Mucosa of gallbladder (tissue), 1 donor: ENCODE results near the gene KANSL3. TPM values are rescaled to one million over a fixed set of nuclear protein-coding genes. Genes with fewer than 3 reads are reported as not detected.

ENCODE experiments used
- DNase-seq: peaks from one replicate; pipeline ENCODE4 v3.0.0-alpha.2; 2020; ENCODE audit warnings: low spot score
- total RNA-seq: library from RNA; stranded (reverse); gene quantifications from one replicate; pipeline ENCODE4 v1.2.1, GENCODE V29; 2021
- donor health status: DM: no; HTN: no; CAD: no.

Gene KANSL3
- total RNA-seq, 1 donor from 2014 or later: 38.7 TPM

DNA sequence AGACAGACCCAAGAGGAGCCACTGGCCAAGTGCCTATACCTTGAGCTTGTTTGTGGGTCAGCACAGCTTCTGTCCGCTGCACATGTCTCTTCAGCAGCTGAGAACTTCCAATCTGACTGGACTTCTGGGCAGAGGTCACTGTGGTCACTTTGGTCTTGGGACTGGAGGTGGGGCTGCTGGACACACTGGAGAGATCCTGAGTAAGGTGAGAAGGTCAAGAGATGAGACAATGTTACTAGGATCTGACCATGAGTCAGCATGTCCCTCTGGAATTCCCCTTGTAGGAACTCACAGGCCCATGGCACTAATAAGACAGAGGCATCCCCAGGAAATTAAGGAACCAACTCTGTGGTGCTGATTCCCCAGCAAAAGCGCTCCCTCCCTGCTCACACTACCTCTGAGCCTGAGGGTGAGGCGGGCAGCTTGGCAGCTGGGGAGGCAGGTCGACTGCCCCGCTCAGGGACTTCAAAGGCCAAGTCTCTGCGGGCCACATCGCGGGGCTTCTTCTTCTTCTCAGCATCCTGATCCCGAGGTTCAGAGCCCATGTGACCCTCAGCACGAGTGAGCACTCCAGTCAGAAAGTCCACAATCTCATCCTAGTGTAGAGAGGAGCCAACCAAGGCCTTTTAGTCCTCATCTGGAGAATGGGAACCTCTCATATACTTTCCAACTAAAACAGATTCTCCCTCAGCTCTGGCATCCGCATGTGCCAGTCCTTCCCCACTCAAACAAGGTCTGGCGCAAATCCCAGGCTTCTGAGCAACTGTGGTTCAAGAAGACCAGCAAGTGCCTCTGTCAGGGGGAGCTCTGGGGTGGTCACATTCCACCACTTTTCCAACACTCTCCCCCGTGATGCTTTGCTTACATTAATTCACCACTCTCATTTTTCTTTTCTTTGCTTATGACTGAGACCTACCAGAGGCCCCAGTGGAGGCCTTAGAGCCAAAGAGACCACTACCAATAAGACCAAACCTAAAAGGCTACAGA is 29.4 kb downstream of the KANSL3 start:
- no peak for DNase-seq

DNA sequence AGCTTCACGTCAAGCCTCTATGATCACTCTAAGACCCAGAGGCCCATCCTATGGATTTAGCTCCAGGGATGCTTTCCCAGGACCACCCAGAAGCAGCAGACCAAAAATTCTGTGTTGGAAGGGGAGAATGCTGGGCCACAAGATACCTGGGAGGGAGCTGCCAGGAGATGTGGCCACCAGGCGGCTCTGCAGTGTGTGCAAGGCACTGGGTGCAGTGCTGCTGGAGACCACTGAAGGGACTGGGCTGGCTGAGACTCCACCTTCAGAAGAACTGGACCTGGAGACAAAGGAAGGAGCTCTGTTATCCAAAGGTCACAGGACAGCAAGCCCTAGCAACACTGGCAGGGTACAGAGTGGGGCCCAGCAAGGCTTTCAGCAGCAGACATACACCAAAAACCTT is 34.0 kb downstream of the KANSL3 start:
- no peak for DNase-seq

DNA sequence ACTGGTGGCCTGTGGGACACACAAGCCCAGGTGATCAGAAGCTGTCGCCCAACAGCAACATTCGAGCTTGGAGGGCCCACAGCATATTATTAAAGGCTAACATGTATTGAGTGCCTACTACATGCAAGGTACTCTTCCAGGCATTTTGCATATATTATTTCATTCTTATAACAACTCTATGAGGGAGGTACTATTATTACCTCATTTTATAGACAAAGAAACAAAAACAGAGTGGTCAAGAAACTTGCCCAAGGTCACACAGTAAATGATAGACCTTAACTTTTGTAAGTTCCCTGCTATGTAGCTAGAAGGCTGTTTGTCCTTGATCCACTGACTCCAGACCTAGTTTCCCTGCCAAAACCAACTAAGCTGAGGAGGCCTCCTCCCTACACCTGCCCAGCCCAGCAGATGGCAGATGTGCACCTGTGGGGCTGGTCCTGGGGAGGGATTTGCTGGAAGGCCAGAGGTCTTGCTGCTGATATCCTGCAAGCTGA is 35.7 kb downstream of the KANSL3 start:
- DNase-seq: no peak

DNA sequence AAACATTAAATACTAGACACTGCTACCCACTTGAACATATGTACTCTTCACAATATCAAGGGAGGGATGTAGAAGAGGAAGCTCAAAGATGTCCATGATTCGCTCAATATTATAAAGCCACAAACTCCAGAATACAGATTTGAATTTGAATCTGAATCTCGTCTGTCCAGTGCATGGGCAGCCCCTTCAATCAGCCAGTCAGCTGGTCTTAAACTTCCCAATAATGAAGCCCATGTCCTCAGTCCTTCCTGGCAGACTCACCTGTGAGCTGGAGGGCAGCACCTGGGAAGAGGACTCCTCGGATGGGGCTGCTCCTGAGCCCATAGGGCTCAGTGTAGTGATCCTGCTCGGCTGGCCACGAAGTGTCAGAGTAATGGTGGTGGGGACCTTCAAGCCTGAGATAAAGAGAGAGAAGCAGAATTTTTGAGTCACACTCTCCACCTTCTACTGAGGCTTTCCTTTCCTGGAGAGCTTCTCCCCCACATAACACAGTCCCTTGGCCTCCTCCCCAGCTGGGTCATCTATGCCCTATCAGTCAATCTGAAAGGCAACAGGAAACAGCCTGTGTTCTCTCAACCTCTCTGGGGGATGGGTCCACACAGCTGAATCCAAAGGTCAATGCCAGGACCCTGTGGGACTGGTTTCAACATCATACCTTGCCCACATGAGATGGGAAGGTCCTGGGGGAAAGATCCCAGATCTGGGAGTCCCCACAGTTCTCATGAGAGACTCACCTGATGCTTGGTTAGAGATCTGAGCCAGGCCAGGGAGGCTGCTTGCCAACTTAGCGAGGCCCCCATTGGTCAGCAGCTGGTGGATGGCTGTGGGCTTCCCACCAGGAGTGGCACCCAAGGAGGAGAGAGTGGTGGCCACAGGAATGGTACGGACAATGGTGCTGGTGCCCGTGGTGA is 36.5 kb downstream of the KANSL3 start:
- DNase-seq: no peak

DNA sequence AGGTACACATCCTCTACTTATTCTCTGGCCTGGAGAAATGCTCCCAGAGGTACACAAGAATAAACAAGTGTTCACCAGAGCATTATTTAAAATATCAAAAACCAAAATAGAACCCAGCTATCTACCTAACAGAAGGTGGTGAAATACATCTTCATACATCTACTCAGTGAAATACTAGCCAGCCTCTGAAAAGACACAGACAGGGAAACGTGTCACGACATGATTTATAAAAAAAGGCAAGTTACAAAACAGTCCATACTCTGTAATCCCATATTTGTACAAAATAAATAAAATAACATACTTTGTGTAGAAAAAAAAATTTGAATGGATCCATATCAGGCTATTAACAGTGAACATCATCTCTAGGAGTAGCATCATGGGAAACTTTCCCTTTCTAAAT is 38.2 kb downstream of the KANSL3 start:
- no peak for DNase-seq

DNA sequence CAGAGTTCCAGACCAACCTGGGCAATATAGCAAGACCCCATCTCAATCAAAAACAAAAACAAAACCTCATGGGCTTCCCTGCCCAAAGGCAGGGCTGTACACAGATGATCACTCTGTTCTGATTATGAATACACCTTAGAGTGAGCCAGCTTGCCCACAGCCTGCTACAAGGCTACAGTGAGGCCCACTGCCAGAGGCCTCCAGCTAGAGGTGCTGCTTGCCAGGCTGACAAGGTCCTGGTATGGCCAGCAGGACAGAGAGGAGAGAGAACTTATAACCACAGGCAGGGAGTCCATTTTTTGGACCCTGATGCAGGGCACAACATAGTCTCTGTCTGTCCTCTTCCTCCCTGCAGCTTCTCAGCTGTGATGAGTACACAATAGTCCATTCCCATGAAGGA is 41.5 kb downstream of the KANSL3 start:
- no peak for DNase-seq

DNA sequence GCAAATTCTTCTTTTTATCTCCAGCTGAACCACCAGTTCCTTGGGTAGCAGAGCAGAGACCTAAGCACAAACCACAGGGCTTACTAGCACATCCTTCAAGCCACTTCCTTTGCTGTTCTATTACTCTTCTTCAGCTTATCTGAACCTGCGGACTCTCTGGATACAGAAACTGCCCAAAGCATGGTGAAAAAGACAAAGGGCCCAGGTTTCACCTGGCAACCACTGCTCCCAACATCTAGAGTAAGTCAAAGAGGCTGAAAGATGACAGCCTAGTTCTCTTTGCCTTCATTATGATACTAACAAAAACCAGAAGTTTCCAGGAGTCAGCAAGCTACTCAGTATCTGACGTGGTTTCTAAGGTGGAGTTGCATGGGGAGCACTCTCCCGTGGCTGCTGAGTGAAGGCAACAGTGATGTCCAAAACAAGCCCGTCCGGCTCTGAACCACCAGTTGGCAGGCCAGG is 43.4 kb downstream of the KANSL3 start:
- DNase-seq: no peak

DNA sequence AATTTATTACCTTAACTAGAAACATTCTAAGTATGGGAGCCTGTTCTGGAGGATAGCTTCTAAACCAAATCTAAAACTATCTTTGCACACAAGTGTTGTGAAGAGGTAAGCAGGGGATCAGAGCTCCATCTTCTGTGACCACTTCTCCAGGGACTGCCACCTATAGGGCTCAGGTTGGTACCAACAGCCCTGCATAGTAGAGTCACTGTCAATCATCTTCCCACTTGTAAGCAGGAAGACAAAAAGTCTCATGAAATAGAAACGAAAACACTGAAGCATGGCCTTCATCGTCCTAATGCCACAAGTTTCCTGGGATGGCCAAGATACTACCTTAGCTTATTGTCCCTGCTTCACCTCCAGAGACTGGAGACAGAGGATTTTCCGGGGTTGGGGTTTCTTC is 43.8 kb downstream of the KANSL3 start:
- no peak for DNase-seq

DNA sequence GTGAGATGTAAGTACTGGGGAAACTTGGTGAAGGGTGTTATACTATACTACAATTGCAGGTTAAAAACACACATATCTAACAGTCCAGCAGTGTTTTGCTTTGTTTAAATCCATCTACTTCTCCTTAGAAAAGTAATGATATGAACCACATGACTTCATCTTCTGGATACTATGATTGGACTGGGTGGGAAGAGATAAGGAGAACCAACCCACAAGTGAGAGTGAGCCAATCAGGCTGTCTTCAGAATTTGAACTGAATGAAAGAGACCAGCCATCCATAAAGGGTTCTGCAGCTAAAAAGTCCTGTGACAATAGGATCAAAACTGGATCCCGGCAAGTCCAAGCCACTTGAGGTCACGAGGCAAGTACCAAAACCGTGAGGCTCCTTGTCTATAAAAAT is 46.6 kb downstream of the KANSL3 start:
- DNase-seq: no peak

DNA sequence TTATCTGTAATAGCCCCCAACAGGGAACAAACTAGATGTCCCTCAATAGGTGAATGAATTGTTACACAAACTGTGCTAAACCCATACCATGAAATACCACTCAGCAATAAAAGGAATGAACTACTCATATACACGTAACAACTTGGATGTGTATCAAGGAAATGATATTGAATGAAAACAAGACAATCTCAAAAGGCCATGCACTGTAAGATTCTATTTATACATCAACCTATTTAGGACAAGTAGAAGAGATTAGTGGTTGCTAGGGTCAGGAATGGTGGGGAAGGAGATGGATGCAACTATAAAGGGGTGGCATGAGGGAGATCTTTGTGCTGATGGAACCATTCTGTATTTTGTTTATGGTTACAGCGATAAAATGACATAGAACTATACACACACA is 47.1 kb downstream of the KANSL3 start:
- no peak for DNase-seq

DNA sequence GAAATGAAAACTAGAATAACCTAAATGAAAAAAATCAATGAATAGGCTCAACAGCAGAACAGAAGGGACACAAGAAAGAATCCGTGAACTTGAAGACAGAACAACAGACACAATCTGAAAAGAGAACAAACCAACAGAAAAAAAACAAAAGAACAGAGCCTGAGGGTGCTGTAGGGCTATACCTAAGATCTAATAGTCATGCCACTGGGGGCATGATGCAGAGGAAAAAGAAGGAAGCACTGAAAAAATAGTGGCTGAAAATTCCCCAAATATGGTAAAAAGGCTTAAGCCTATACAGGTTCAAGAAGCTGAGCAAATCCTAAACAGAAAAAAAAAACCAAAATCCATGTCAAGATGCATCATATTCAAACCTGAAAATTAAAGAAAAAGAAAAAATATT is 50.3 kb downstream of the KANSL3 start:
- DNase-seq: no peak

DNA sequence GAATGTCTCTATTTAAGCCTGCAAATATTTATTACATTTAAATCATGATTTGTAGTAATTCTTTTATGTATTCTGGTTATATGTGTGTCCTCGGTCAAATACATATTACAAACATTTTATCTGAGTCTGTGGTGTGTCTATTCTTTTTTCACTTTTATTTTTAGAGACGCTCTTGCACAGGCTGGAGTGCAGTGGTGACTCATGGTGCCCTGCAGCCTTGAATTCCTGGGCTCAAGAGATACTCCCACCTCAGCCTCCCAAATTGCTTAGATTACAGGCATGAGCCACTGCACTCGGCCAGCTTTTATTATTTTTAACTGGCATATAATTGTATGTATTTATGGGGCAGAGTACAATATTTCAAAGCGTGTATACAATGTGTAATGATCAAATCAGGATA is 54.1 kb downstream of the KANSL3 start:
- no peak for DNase-seq

DNA sequence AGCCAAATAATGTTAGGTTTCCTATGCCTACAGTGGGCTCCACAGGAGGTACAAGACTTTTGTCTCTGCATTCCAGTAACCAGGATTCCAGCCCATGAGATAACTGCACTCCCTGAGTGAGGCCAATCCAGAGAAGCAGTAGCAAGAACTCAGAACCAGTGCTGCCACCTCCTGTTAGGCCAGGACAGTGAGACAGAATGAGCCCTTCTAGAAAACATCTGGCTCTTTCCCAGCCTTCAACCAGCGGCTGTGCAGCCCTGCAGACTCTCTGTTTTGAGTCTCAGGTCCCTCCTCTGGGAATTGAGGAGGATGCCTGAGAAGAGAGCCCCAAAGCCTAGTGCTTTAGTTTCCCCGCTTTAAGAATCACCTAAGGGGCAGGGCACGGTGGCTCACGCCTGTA is 57.3 kb downstream of the KANSL3 start:
- no peak for DNase-seq

DNA sequence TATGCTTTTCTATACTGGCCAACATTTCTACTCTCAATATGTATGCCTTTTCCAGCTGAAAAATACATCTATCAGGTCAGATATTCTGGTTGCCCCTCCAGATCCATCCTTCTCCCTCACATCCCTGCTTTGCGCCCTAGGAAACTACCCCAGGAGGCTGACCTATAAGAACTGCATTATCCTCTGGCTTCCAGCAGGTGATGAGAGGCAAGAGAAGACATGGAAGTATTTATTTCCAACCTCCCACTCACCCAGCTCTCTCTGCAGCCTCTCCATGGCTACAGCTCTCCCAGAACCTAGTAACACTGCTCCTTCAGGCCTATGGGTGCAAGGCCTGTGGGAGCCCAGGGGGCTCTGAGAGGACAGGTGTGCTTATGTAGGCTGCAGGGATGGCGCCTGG is 58.7 kb downstream of the KANSL3 start:
- DNase-seq: no peak

DNA sequence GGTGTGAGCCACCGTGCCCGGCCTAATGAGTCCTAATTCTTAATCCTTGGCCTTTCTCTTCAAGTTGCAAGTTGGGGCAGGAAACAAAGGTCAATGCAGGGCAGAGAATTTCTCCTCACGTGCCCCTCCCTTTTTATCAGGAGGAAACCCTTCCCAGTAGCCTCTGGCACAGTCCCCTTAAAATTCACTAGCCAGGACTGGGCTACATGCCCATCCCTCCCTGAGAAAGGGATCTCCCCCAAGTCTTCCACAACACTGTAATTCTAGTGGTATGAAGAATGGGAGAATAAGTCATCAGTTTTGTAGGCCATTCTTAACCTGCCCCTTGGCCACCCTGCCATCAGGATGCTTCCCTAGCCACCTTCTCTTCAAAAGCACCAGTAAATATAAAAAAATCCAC is 59.4 kb downstream of the KANSL3 start:
- no peak for DNase-seq

DNA sequence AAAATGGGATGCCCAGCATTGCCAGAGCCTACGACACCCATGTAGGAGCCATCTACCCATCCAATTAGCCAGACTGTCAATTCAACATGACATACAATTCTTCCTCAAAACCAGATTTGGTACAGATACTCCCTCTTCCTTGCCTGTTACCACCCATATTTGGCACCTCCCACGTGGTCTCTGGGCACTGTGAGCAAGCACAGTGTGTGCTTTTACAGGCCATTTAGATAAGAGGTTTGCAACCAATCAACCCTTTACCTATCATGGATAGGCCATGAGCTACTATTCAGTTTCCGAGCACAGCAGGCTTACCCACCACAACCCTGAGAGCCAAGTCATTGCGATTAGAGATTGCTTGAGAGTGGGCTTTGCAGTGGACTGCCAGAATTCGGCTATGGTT is 60.6 kb downstream of the KANSL3 start:
- DNase-seq: no peak

DNA sequence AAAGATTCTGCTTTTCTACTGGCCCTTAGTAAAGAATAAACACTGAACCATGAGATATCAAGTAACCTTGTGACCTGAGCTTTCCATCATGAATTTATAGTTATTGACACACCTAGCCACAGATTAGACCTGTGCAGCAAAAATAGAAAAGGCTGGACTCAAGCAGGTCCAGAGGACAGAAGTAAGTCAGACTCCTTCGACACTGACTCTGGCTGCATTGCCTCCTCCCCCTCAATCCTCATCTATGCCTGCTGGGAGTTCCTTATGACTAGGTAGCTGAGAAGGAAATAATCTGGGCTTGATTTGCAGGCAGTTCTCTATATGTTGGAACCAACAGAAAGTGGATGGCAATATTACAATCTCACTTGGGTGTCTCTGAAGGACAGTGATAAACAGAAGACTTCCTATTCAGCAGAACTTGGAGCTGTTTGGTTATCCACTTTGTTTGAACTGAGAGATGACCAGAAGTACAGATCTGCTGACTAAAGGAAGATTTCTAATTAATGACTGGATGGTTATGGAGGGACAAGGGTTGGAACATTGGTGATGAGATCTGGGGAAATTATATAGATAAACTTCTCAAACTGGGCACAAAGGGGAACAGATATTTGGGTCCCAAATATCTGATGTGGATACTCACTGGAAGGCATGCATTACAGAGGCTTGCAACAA is 62.2 kb downstream of the KANSL3 start:
- no peak for DNase-seq

DNA sequence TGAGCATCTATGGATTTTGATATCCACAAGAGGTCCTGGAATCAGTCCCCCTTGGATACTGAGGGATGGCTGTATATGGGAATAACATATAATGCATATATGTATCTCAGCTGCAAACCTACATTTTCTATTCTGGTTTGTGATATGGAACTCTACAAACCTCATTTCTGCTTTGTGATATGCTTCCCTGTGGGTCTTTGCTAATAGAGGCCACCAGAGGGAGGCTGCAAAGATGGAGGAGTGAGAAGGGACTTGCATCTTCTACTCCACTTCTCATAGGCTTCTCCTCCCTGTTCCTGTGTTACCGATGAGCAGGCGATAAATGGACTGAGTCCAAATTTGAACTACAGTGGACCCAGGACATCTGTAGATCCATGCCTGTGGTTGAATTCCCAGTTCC is 63.7 kb downstream of the KANSL3 start:
- DNase-seq: no peak

DNA sequence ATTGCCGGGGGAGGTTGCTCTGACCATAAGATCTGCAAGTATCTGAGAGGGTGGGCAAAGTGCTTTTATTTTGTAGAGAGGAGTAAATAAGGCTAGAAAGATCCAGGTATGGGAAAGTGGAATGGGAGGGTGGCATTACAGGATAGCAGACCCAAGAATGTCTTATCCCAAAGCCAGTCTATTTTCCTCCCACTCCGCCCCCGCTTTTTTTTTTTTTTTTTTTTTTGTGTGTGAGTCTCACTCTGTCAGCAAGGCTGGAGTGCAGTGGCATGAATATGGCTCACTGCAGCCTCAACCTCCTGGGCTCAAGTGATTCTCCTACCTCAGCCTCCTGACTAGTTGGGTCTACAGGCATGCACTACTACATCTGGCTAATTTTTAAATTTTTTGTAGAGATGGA is 70.0 kb downstream of the KANSL3 start:
- no peak for DNase-seq

DNA sequence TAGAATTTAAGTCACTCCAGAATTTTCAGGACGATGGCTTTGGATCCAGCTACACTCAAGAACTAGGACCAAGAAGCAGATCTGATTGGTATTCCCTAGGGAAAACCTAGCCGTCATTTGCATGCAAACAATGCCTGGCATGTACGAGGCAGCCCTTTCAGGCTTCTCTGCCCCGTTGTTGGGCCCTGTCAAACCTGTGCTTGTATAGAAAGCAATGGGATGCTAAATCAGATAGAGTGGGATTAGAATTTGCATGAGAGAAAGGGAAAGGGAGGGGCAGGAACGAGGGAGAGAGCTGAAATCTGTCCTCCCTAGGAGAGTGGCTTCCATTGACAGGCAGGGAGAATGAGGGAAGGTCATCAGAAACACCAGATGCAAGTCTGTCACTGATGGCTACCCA is 73.0 kb downstream of the KANSL3 start:
- no peak for DNase-seq

DNA sequence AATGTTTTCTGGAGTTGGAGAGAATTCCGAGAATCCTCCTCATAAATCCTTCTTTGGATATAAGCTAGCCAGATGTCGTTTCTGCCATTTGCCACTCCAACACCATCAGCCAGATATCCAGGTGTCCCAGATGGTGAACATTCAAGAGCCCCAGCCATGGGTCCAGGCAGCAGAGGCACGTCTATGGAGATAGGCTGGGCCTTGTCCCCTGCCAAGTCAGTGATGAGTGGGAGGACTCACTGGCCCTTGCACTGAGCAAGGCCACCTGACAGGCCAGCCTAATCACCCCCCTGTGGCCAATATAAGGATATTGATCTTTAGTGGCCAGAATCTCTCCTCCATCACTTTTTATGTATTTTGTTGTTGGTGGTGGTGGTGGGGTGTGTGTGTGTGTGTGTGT is 73.5 kb downstream of the KANSL3 start:
- no peak for DNase-seq

DNA sequence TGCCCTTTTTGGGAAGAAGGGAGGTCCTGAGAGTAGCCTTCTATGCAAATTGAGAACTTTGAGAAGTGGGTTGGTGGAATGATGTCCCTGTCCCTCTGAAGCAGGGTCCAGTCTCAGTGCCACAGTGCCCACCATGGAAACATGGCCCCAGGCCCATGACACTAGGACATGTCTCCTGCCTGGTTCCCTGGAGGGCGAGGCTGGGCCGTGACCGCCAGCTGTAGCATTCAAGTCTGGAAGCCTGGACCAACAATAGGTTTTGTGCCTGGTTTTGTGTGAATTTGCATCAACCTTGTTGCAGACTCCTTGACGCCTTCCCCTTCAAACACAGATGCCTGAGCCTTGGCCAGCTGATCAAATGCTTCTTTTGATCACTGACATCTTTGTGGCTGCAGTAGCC is 74.1 kb downstream of the KANSL3 start:
- DNase-seq: no peak
